Measurements from ENCODE around the gene ZBTB7C.

DNA sequence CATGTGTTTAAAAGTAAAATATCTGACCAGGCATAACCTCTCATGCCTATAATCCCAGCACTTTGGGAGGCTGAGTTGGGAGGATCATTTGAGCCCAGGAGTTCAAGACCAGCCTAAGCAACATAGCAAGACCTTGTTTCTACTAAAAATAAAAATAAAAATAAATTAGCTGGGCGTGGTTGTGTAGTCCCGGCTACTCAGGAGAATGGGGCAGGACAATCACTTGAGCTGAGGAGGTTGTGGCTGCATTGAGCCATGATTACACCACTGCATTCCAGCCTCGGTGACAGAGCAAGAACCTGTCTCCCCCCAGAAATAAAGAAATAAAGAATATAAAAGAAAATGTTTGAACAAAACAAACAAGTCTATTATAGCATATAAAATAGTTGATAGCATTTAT lies 158.3 kb downstream of the ZBTB7C start:
- TF ChIP-seq, protein P1, sequence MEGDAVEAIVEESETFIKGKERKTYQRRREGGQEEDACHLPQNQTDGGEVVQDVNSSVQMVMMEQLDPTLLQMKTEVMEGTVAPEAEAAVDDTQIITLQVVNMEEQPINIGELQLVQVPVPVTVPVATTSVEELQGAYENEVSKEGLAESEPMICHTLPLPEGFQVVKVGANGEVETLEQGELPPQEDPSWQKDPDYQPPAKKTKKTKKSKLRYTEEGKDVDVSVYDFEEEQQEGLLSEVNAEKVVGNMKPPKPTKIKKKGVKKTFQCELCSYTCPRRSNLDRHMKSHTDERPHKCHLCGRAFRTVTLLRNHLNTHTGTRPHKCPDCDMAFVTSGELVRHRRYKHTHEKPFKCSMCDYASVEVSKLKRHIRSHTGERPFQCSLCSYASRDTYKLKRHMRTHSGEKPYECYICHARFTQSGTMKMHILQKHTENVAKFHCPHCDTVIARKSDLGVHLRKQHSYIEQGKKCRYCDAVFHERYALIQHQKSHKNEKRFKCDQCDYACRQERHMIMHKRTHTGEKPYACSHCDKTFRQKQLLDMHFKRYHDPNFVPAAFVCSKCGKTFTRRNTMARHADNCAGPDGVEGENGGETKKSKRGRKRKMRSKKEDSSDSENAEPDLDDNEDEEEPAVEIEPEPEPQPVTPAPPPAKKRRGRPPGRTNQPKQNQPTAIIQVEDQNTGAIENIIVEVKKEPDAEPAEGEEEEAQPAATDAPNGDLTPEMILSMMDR (IDR thresholded peaks at IDR 0.05): no peak
- TF ChIP-seq POLR2AphosphoS5 (IDR thresholded peaks at IDR 0.05) (no peak), POLR2A (IDR thresholded peaks at IDR 0.05) (no peak), EP300 (IDR thresholded peaks at IDR 0.05) (no peak)
